ENCODE results near the gene DGUOK.

DGUOK gene

GRCh38 chr2:73999881-74000597 lies 73.4 kb downstream of the DGUOK start:
- peak; percentile 32 for DNase-seq (ENCODE audit: low spot score)

- DNase-seq (ENCODE audit: low spot score) = no peak
Measured at GRCh38 chr2:74000666-74001065, 74.0 kb downstream of the DGUOK start.

GRCh38 chr2:74001121-74001520 lies 74.4 kb downstream of the DGUOK start:
- no peak for DNase-seq (ENCODE audit: low spot score)

- DNase-seq (ENCODE audit: low spot score) = no peak
Measured at GRCh38 chr2:74001781-74002504, 75.3 kb downstream of the DGUOK start.

DNA sequence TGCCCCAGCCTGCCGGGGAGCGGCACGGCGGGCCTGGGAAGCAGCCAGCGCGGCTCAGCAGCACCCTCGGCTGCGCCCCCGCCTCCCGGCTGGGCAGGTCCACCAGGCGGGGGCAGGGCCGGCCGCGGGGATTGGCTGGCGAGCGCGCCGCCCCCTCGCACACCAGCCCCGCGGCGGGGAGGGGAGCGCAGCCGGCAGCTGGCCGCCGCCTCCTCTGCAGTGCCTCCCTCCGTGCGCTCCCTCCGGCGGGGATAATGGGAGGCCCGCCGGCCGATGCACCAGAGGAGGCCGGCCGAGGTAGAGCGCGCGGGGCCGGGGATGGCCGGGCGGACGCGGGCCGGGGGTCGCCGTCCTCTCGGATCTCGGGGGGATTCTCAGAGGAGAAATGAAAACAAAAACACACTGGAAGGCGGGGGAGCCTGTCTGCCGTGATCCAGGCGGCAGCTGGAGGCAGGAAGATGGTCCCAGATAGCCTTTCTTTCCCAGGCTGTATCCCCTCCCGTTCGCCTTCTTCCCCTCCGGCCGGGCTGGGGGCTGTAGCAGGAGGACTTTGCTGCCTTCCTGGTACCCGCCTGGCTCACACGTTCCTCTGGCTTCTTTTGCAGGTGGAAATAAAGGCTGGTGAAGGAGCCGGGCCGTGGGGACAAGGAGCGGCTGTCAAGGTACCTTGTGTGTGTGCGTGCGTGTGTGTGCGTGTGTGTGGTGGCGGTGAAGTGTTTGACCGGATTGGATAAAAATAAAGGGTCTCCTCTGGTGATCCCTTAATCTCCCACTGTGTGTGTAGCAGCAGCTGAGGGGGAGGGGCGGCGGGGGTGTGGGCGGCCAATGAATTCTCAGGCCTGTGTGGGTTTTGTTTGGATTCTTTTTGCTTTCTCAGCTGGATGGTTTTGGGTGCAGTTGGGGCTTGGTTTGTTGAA lies 76.1 kb downstream of the DGUOK start:
- peak; percentile 94 for DNase-seq (ENCODE audit: low spot score)

DNA sequence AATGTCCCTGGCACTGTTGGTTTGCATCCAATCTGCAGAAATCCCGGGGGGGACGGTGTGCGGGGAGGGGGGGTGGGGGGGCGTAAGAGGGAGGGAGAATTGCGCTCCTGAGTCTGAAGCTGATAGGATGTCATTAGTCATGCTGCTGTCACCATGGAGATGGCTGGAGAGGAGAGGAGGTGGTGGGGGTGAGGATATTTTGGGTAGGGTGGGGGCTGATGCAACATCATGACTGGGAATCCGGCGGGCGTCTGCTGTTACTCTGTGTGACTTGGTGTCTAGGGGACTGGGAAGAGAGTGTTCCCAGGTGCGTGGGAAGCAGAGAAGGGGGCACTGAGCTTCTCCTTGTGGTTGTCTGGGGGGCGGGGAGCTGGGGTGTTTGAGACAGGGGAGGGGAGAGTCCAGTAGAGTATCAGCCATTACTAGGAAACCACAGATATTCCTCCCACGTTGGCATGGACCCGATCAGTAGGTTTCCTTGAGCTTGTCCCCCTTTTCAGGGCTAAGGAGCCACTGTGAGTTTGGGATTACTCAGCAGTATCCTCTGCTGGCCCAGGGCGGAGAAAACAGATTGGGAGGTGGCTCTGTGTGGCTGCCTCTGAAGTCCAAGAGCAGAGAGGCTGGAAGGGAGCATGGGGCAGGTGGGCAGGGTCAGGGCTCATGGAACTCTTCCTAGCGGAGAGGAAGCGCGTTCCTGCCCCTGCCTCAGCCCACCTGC lies 77.0 kb downstream of the DGUOK start:
- no peak for DNase-seq (ENCODE audit: low spot score)

DNA sequence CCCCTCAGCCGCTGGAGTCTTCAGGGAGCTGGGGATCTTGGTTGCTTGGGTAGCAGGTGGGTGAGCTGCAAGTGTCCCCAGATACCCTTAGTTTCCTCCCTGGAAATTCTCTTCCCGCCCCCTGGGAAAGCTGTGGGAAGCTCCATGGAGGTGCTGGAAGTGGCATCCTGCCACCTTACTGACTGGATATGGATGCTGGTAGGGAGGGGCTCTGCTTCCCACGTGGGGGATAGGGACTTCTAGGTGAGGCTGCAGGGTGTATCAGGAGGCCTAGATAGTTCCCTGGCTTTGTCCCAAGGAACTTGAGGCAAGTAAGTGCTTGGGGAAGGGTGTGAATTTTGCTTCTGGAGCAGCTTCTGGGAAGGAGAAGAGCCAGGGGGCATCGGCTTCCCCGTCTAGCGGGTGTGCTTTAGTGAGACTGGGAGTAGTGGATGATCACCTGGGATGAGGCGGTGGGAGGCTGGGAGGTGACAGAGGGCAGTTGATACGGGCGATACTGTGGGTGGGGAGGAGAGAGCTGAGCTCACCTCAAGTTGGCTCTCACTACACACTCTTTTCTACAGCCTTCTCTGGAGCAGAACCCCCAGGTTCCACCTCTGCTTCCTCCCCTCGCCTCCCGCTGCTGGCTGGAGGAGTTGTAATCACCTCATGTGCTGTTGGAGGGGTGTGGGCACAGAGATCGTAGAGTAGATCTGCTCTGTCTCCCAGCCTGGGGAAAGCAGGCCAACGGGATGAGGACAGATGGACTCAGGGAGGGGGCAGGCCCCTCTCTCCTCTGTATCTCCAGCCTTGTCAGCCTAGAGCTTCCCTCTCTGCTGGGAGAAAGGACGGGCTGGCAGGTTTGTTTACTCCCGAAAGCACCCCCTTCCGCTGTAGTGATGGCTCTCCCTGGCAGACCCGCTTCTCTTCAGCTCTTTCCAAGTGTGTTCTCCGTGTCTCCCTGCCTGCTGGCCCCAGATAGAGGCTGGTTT lies 77.8 kb downstream of the DGUOK start:
- DNase-seq (ENCODE audit: low spot score) = no peak

- DNase-seq (ENCODE audit: low spot score) = no peak
Measured at GRCh38 chr2:74005786-74006185, 79.1 kb downstream of the DGUOK start.

- no peak for DNase-seq (ENCODE audit: low spot score)
Measured at GRCh38 chr2:74006459-74006858, 79.8 kb downstream of the DGUOK start.

DNA sequence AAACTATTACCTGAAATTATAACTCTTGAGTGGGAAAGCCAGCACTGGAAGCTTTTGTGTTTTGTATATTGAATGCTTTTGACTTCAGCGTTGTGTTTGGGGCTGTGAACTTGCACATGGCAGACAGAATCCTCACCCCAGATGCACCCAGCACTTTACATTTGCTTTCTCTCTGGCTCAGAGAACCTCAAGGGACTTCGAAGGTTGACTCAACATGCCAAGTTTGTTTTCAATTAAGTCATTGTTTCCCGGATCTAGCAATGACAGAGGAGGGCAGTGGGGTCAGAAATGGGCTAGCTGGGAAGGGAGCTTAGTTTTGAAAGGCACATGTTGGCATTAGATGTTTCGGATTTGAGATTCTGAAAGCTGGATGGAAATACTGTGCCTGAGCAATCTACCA lies 80.4 kb downstream of the DGUOK start:
- DNase-seq (ENCODE audit: low spot score) = no peak

DNA sequence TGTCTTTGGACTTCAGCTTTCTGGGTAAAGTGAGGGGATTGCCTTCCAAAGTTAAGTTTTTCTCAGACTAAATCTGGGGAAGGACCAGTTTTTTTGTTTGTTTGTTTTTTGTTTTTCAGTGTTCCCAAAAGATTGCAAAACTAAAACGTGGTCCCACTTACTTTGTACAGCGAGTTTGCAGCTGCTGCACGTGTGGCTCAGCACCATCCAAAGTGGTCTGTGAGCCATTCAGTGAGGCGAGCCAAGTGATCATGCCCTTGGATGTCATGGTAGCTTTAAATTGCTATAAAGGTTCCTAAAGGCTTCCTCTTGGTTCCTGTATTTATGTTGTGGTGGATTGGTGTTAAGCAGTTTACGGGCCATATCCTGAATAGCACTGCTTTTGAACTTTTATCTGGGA lies 81.0 kb downstream of the DGUOK start:
- DNase-seq (ENCODE audit: low spot score) = no peak

Measured in HuH-7 (cell line).